HepG2 (cell line): ENCODE results near the gene TMEM135. TPM values are rescaled to one million over a fixed set of nuclear protein-coding genes. Genes with fewer than 3 reads are reported as not detected.

Experiments used
- CEBPB ChIP-seq: IDR thresholded peaks from 2 replicates; pipeline ENCODE4 v1.6.1; 2011; ENCODE audit warnings: low read depth, low read length, improper control_type of control experiment, borderline replicate concordance
- CEBPZ ChIP-seq: IDR thresholded peaks from 2 replicates; pipeline ENCODE4 v1.6.1; 2012; ENCODE audit warnings: low read length, improper control_type of control experiment
- EEA1 ChIP-seq: sonication (generic); formaldehyde crosslinking; IDR thresholded peaks from 2 replicates; pipeline ENCODE4 v1.5.1; 2020; ENCODE audit warnings: mild to moderate bottlenecking, missing genetic modification reagents, borderline replicate concordance
- ELF4 ChIP-seq: sonication (generic); formaldehyde crosslinking; IDR thresholded peaks from 2 replicates; pipeline ENCODE4 v1.5.0; 2020; ENCODE audit warnings: missing genetic modification reagents, mild to moderate bottlenecking, moderate library complexity, borderline replicate concordance
- ETV5 ChIP-seq: IDR thresholded peaks from 2 replicates; pipeline ENCODE4 v1.6.1; 2018; ENCODE audit warnings: missing biosample characterization, missing genetic modification reagents, inconsistent platforms, borderline replicate concordance
- HHEX ChIP-seq: IDR thresholded peaks from 2 replicates; pipeline ENCODE4 v1.6.1; 2016; ENCODE audit warnings: control low read depth
- IKZF1 ChIP-seq: fragments of 450-650 bp; IDR thresholded peaks from 2 replicates; pipeline ENCODE4 v1.7.1; 2016
- MEF2D ChIP-seq: sonication (generic); formaldehyde crosslinking; IDR thresholded peaks from 2 replicates; pipeline ENCODE4 v1.5.1; 2020; ENCODE audit warnings: mild to moderate bottlenecking, missing genetic modification reagents
- NAIF1 ChIP-seq: sonication (generic); formaldehyde crosslinking; IDR thresholded peaks from 2 replicates; pipeline ENCODE4 v1.5.0; 2020; ENCODE audit warnings: mild to moderate bottlenecking, missing genetic modification reagents, borderline replicate concordance
- NFE2L1 ChIP-seq: sonication (generic); formaldehyde crosslinking; IDR thresholded peaks from 2 replicates; pipeline ENCODE4 v1.4.0; 2020; ENCODE audit warnings: missing genetic modification reagents, mild to moderate bottlenecking, borderline replicate concordance
- NR1H2 ChIP-seq: sonication (generic); formaldehyde crosslinking; IDR thresholded peaks from 2 replicates; pipeline ENCODE4 v1.8.1; 2022; ENCODE audit warnings: low read depth, missing genetic modification reagents, borderline replicate concordance
- TBX2 ChIP-seq: sonication (generic); formaldehyde crosslinking; IDR thresholded peaks from 2 replicates; pipeline ENCODE4 v1.5.0; 2020; ENCODE audit warnings: missing genetic modification reagents, mild to moderate bottlenecking, borderline replicate concordance
- TBX3 ChIP-seq: fragments of 450-650 bp; IDR thresholded peaks from 2 replicates; pipeline ENCODE4 v1.6.1; 2017; ENCODE audit warnings: antibody characterized with exemption, mild to moderate bottlenecking, inconsistent platforms, borderline replicate concordance
- ZKSCAN8 ChIP-seq: IDR thresholded peaks from 2 replicates; pipeline ENCODE4 v1.6.1; 2016; ENCODE audit warnings: borderline replicate concordance, missing genetic modification reagents, missing compliant biosample characterization
- ZNF10 ChIP-seq: sonication (generic); formaldehyde crosslinking; IDR thresholded peaks from 2 replicates; pipeline ENCODE4 v1.4.0; 2020; ENCODE audit warnings: mild to moderate bottlenecking, low read depth, missing genetic modification reagents, borderline replicate concordance
- ZNF3 ChIP-seq: IDR thresholded peaks from 2 replicates; pipeline ENCODE4 v1.7.0; 2017; ENCODE audit warnings: inconsistent platforms
- ZNF335 ChIP-seq: sonication (generic); formaldehyde crosslinking; IDR thresholded peaks from 2 replicates; pipeline ENCODE4 v1.4.0; 2020; ENCODE audit warnings: missing genetic modification reagents
- ZNF451 ChIP-seq: sonication (generic); formaldehyde crosslinking; IDR thresholded peaks from 2 replicates; pipeline ENCODE4 v1.5.0; 2020; ENCODE audit warnings: mild to moderate bottlenecking, missing genetic modification reagents
- ZNF546 ChIP-seq: sonication (generic); formaldehyde crosslinking; conservative IDR thresholded peaks from 2 replicates; pipeline ENCODE4 v1.8.1; 2023; ENCODE audit warnings: mild to moderate bottlenecking, missing genetic modification reagents
- ZNF589 ChIP-seq: sonication (generic); formaldehyde crosslinking; conservative IDR thresholded peaks from 2 replicates; pipeline ENCODE4 v1.8.0; 2022; ENCODE audit warnings: mild to moderate bottlenecking, moderate library complexity, missing genetic modification reagents
- ZNF766 ChIP-seq: sonication (generic); formaldehyde crosslinking; IDR thresholded peaks from 2 replicates; pipeline ENCODE4 v1.5.0; 2020; ENCODE audit warnings: missing genetic modification reagents, borderline replicate concordance
- polyA plus RNA-seq, 8 experiments: library from polyadenylated mRNA; depleted of rRNA in 3 of 8; stranded (reverse) in 7 of 8; unstranded in 1 of 8; fragments of >200 nt; fragmentation: Illumina TruSeq in 4 of 8; extraction: Trizol in 4 of 8; gene quantifications; 2 replicates each; pipeline versions ENCODE4 v1.2.1 to v1.2.3, GENCODE V29; 2011 to 2016; ENCODE audit warnings: low read depth in 4 of 8, missing spikeins in 1 of 8, mixed read lengths in 1 of 8; ENCODE audit not compliant: insufficient read depth in 1 of 8
- total RNA-seq, 5 experiments: library from RNA; depleted of rRNA; stranded (reverse); fragments of >200 nt; fragmentation: Illumina TruSeq; extraction: Trizol; gene quantifications; 2 replicates each; pipeline ENCODE4 v1.2.3, GENCODE V29; 2016; ENCODE audit warnings: low read depth in 1 of 5
- TF ChIP-seq, protein P1 (sequence below): sonication (generic); formaldehyde crosslinking; IDR thresholded peaks from 2 replicates; pipeline ENCODE4 v1.4.0; 2020; ENCODE audit warnings: missing genetic modification reagents

Gene TMEM135
- total and polyA plus RNA-seq, 2 of the 13 experiments (the other 11 are each of a cell fraction or from before 2014, with no cell fraction given), result 36.6 to 88.9 TPM

DNA sequence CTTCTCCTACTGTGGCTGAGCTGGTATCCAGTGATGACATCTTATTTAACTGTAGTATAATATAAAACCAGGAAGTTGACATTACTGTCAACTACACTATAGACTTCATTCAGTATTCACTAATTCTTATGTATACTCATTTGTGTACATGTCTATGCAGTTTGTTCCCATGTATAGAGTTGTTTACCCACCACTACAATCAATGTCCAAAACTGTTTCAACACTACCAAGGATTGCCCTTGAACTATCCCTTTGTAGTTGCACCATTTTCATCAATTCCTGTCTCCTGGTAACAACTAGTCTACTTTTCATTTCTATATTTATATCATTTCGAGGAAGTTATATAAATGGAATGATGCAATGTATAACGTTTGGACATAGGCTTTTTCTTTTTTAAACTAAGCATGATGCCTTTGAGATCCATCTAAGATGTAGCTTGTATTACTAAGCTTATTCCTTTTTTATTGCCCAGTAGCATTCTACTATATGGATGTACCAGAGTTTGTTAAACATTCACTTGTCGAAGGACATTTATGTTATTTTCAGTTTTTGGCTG, 39.2 kb downstream of the TMEM135 start (continued):
- TF ChIP-seq, protein P1, sequence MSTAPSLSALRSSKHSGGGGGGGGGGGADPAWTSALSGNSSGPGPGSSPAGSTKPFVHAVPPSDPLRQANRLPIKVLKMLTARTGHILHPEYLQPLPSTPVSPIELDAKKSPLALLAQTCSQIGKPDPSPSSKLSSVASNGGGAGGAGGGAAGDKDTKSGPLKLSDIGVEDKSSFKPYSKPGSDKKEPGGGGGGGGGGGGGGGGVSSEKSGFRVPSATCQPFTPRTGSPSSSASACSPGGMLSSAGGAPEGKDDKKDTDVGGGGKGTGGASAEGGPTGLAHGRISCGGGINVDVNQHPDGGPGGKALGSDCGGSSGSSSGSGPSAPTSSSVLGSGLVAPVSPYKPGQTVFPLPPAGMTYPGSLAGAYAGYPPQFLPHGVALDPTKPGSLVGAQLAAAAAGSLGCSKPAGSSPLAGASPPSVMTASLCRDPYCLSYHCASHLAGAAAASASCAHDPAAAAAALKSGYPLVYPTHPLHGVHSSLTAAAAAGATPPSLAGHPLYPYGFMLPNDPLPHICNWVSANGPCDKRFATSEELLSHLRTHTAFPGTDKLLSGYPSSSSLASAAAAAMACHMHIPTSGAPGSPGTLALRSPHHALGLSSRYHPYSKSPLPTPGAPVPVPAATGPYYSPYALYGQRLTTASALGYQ (CRISPR knock-in tag), result no peak
- TF ChIP-seq ZNF546 (CRISPR knock-in tag), result no peak
- TF ChIP-seq TBX2, result peak; percentile 33; the same call in 1 of the 2 replicates
- no peak for TF ChIP-seq EEA1 (CRISPR knock-in tag)
- no peak for TF ChIP-seq ZNF451 (CRISPR knock-in tag)
- TF ChIP-seq CEBPB, result peak; percentile 89
- TF ChIP-seq TBX3, result peak; percentile 92
- no peak for TF ChIP-seq IKZF1
- TF ChIP-seq ZNF3 (CRISPR knock-in tag), result no peak
- TF ChIP-seq ZKSCAN8 (CRISPR knock-in tag), result peak; percentile 66; the same call in 1 of the 2 replicates
- no peak for TF ChIP-seq ZNF335 (CRISPR knock-in tag)
- no peak for TF ChIP-seq ELF4
- no peak for TF ChIP-seq CEBPZ
- TF ChIP-seq NFE2L1 (CRISPR knock-in tag), result no peak
- no peak for TF ChIP-seq NAIF1
- TF ChIP-seq HHEX (CRISPR knock-in tag), result peak; percentile 74
- TF ChIP-seq ZNF10 (CRISPR knock-in tag), result no peak
- TF ChIP-seq NR1H2 (CRISPR knock-in tag), result no peak
- peak; percentile 70 for TF ChIP-seq MEF2D (CRISPR knock-in tag)
- TF ChIP-seq ETV5 (CRISPR knock-in tag), result peak; percentile 56; the same call in 1 of the 2 replicates
- no peak for TF ChIP-seq ZNF766 (CRISPR knock-in tag)
- TF ChIP-seq ZNF589, result peak; percentile 65; the same call in 1 of the 2 replicates
